Measurements from ENCODE around the gene RDH14.

DNA sequence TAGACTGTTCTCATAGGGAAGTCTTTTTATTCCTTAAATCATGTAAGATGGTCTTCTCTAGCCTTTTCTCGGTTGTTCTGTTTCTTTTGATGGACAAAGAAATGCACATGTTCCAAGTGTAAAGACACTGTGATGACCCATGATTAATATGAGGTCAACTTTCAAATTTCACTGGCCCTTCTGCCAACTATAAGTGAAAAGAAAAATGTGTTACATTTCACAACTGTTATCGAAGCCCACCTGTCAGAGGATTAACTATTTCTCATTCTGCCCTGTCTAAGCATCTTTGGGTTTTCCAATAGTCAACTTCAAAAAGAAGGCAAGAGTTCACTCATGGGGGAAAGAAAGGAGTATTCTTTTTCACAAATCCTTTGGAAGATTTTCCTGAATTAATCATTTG is 3.3 kb downstream of the RDH14 start:
- no peak for TF ChIP-seq POLR2A (IDR thresholded peaks at IDR 0.05; ENCODE audit: extremely low read depth, insufficient read length)
- TF ChIP-seq, protein P1, sequence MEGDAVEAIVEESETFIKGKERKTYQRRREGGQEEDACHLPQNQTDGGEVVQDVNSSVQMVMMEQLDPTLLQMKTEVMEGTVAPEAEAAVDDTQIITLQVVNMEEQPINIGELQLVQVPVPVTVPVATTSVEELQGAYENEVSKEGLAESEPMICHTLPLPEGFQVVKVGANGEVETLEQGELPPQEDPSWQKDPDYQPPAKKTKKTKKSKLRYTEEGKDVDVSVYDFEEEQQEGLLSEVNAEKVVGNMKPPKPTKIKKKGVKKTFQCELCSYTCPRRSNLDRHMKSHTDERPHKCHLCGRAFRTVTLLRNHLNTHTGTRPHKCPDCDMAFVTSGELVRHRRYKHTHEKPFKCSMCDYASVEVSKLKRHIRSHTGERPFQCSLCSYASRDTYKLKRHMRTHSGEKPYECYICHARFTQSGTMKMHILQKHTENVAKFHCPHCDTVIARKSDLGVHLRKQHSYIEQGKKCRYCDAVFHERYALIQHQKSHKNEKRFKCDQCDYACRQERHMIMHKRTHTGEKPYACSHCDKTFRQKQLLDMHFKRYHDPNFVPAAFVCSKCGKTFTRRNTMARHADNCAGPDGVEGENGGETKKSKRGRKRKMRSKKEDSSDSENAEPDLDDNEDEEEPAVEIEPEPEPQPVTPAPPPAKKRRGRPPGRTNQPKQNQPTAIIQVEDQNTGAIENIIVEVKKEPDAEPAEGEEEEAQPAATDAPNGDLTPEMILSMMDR (IDR thresholded peaks at IDR 0.05; ENCODE audit: low read depth, low read length), result no peak
- no peak for TF ChIP-seq MYC (IDR thresholded peaks at IDR 0.05; ENCODE audit: low read depth, low read length)

Measured in NB4 (cell line).